IPS-18a (cell line): ENCODE measurements around the gene VOPP1.

ENCODE experiments used
- H3K27ac ChIP-seq: one replicate; pipeline ENCODE4 v1.5.1; 2013; ENCODE audit warnings: low read length
- H3K27me3 ChIP-seq: one replicate; pipeline ENCODE4 v1.6.1; 2013; ENCODE audit warnings: mild to moderate bottlenecking, low read length; ENCODE audit not compliant: control insufficient read depth, insufficient read depth
- H3K36me3 ChIP-seq: one replicate; pipeline ENCODE4 v1.6.1; 2013; ENCODE audit warnings: low read depth, low read length; ENCODE audit not compliant: control insufficient read depth
- H3K4me1 ChIP-seq: one replicate; pipeline ENCODE4 v1.6.1; 2013; ENCODE audit warnings: low read depth, low read length; ENCODE audit not compliant: control insufficient read depth
- H3K4me3 ChIP-seq: one replicate; pipeline ENCODE4 v1.5.1; 2013; ENCODE audit warnings: low read length
- H3K9ac ChIP-seq: one replicate; pipeline ENCODE4 v1.6.1; 2013; ENCODE audit warnings: mild to moderate bottlenecking, low read length, moderate library complexity
- H3K9me3 ChIP-seq: one replicate; pipeline ENCODE4 v1.6.1; 2013; ENCODE audit warnings: low read depth, low read length; ENCODE audit not compliant: control insufficient read depth

The VOPP1 gene

DNA sequence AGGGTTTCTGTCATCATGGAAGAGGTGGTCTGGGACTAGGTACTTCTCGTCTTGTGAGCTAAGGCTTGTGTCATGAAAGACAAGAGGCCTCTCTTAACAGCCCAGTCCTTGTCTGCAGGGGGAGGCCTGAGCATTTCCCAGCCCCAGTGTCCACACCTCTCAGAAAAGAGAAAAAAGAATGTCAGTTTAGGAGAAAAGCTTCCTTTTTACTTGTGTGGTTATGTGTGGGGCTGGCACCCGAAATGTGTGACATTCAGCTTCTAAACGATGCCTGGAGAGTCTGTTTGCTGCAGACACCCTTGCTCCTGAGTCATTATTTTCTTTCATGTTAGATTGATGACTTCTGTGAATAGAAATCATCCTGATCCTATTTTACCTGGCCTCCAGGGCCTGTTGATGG is 139.8 kb downstream of the VOPP1 start:
- Histone ChIP-seq H3K27ac (no peak overlapping the region), H3K36me3 (no peaks in the 10 kb centered on the region), H3K27me3 (no peaks in the 10 kb centered on the region), H3K4me1 (no peaks in the 10 kb centered on the region), H3K9ac (no peak overlapping the region), H3K9me3 (no peaks in the 10 kb centered on the region), H3K4me3 (no peak overlapping the region)

DNA sequence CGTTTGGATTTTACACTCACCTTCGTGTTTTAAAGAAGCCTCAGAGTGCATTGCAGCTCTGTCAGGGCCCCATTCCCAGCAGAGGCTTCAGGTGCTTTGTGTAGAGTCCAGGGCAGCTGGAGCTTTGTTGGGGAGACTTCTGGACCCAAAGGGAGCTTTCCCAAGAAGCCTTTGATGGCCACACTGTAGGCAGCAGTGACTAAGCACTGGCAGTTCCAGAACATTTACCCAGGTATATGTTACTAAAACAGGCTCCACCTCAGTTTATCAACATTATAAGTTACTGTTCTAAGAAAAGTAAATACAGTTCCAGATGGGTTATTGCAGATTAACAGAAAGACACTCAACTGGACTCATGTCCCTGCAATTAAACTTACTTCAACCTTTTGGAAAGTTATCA is 140.4 kb downstream of the VOPP1 start:
- no peaks in the 10 kb centered on the region for H3K9me3 ChIP-seq
- no peak overlapping the region for H3K9ac ChIP-seq
- peaks cover 5% of the 10 kb centered on the region for H3K4me1 ChIP-seq
- H3K27me3 ChIP-seq = no peaks in the 10 kb centered on the region
- no peak overlapping the region for H3K27ac ChIP-seq
- no peaks in the 10 kb centered on the region for H3K36me3 ChIP-seq
- H3K4me3 ChIP-seq = no peak overlapping the region

DNA sequence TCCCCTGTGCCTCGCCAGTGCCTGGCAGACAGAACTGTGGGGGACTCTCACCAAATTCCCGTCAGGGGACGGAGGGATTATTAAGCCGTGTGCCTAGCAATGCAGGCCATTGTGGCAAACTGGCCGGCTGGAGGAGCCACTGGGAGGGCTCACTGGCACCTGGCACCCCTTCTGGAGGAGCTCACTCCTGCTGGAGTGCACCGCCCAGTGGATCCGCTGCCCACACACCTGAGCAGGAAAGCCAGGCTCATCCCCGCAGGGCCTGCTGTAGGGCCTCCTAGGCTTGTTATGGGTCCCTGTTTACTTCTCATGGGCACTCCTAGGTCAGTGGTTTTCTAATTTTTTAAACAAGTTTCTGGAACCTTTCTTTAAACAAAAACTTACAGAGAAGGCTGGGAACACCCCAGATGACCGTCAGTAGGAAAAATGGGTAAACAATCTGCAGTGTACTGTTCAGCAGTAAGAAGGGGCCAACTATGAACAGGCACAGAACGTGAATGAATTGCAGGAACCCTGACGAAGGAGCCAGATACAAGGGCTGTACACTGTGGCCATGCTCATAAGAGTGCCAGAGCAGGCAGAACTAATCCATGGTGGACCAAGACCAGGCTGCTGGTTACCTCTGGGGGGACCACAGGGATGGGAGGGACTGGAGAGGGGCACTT is 142.3 kb downstream of the VOPP1 start:
- Histone ChIP-seq H3K9ac (no peak overlapping the region), H3K36me3 (peaks cover 7% of the 10 kb centered on the region), H3K4me1 (peaks cover 12% of the 10 kb centered on the region), H3K9me3 (no peaks in the 10 kb centered on the region), H3K4me3 (no peak overlapping the region), H3K27ac (no peak overlapping the region), H3K27me3 (no peaks in the 10 kb centered on the region)

DNA sequence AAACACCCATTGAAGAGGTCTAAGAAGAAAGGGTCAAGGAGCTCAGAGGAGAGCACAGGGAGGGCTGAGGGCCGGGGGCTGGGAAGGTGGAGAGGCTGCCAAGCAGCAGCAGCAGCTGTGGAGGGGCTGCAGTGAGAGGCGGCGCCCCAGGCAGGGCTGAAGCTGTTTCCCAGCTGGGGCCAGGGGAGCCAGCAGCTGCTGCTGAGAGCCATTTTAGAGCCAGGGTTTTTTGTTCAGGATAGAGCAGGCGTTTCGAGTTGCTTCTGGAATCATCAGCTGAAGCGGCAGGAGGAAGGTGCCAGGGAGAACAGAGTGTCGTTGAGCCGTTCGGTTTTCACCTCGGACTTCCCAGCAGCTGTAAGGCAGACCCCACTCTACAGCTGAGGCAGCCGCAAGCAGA is 144.5 kb downstream of the VOPP1 start:
- no peak overlapping the region for H3K27ac ChIP-seq
- no peak overlapping the region for H3K9ac ChIP-seq
- peaks cover 12% of the 10 kb centered on the region for H3K4me1 ChIP-seq
- H3K36me3 ChIP-seq = peaks cover 7% of the 10 kb centered on the region
- H3K4me3 ChIP-seq = no peak overlapping the region
- H3K9me3 ChIP-seq = no peaks in the 10 kb centered on the region
- no peaks in the 10 kb centered on the region for H3K27me3 ChIP-seq

DNA sequence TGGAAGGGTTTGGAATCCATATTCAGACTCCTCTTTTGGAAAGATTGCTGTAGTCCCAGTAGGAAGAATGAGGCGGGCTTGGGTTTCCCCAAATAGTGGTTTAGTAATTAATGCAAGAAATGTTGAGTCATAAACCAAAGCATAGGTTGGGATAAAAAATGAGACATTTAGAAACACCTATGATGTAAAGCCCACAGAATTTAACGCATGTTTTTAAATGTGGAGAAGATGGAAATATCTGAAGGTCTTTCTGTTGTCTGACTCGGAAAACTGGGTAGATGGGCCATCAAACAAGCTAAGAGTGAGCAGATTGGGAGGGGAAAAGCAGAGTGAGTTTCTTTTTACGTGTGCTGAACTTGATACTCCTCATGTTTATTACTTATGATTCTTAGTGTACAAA is 145.0 kb downstream of the VOPP1 start:
- Histone ChIP-seq H3K9ac (no peak overlapping the region), H3K27me3 (no peaks in the 10 kb centered on the region), H3K9me3 (no peaks in the 10 kb centered on the region), H3K4me1 (peaks cover 12% of the 10 kb centered on the region), H3K36me3 (peaks cover 7% of the 10 kb centered on the region), H3K4me3 (no peak overlapping the region), H3K27ac (no peak overlapping the region)

DNA sequence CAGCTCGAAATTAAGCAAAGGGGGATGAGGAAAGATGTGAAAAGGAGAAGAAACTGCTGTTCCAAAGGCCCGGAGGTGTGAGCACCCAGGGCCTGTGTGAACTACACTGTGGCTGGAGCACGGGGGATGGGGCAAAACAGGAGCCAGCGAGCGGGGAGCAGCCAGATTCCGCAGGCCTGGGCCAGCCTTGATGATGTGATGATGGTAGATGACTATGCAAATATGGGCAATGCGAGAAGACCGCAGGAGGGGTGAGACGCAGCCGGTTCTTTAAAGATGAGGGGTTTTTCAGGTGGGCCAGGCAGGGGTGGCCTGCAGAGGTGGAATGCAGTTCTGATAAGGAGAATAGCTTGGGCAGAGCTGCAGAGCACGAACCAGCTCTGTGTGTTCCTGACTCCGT is 145.6 kb downstream of the VOPP1 start:
- Histone ChIP-seq H3K27ac (no peak overlapping the region), H3K9me3 (no peaks in the 10 kb centered on the region), H3K36me3 (peaks cover 7% of the 10 kb centered on the region), H3K27me3 (no peaks in the 10 kb centered on the region), H3K4me1 (peaks cover 12% of the 10 kb centered on the region), H3K4me3 (no peak overlapping the region), H3K9ac (no peak overlapping the region)

DNA sequence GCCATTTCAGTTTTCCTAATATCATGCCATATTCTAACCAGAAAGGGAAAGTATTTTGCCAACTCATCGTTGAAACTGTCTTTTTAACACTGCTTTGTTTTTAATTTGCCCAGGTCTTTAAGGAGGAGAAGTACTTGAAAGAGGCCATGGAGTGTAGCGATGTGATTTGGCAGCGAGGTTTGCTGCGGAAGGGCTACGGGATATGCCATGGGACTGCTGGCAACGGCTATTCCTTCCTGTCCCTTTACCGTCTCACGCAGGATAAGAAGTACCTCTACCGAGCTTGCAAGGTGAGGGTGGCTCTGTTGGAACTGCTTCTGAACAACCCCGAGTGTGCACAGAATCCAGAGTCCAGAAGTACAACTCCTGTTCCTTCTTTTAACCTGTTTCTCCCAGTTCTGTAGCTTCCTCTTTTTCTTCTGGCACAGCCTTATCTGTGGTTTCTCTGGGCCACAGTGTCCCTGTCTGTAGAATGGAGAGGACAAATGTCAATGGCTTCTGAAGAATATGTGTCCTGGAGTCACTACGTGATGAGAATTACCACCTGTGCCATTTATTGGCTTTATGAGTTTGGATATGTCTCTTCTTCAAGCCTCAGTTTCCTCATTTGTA is 147.1 kb downstream of the VOPP1 start:
- no peak overlapping the region for H3K9ac ChIP-seq
- no peaks in the 10 kb centered on the region for H3K27me3 ChIP-seq
- H3K9me3 ChIP-seq = no peaks in the 10 kb centered on the region
- peaks cover 7% of the 10 kb centered on the region for H3K36me3 ChIP-seq
- H3K4me1 ChIP-seq = peaks cover 18% of the 10 kb centered on the region
- no peak overlapping the region for H3K27ac ChIP-seq
- H3K4me3 ChIP-seq = no peak overlapping the region

DNA sequence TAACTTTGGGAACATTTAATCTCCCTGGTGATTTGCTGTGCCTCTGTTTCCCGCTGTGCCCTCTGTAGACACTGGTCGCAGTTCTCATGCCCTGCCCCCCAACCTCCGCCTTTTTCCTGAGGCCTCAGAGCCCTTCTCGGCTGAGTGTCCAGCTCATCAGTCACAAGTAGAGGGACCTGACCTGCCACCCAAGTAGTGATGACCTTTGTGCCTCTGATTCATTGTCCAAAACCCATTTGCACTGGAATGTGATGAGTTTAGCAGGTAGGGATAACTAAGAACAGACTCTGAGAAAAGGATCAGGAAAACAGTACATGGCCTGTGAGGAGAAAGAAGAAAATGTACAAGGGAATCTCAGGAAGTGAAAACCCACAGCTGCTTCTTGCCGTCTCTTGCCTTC is 148.4 kb downstream of the VOPP1 start:
- Histone ChIP-seq H3K9ac (no peak overlapping the region), H3K27ac (no peak overlapping the region), H3K36me3 (peaks cover 7% of the 10 kb centered on the region), H3K4me1 (peaks cover 19% of the 10 kb centered on the region), H3K27me3 (no peaks in the 10 kb centered on the region), H3K4me3 (no peak overlapping the region), H3K9me3 (no peaks in the 10 kb centered on the region)

DNA sequence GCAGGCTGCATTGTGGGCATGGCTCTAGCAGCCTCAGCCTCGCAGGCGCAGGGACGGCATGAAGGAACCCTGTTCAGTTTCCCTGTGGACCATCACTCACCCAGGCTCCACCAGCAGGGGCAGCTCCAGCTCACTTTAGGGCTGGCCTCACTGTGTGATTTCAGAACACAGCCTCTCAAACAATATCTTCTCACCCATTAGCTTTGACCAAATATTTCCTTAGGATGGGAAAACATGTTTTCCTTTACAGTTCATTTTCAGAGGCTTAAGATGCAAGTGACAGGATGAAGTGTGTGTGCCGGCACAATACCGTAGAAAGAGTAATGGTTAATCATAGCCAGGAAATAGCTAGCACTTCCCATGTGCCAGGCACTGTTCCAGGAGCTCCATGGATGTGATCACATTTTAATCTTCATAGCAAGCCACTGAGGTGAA is 149.0 kb downstream of the VOPP1 start:
- no peaks in the 10 kb centered on the region for H3K27me3 ChIP-seq
- H3K4me1 ChIP-seq = peaks cover 19% of the 10 kb centered on the region
- H3K9ac ChIP-seq = no peak overlapping the region
- H3K9me3 ChIP-seq = no peaks in the 10 kb centered on the region
- peaks cover 7% of the 10 kb centered on the region for H3K36me3 ChIP-seq
- H3K4me3 ChIP-seq = no peak overlapping the region
- no peak overlapping the region for H3K27ac ChIP-seq
